HG03066 (cell line): Measurements from ENCODE around the gene SKOR1.

Experiments
- ATAC-seq: cut with Tn5 transposase; IDR thresholded peaks from one replicate; pipeline ENCODE4 v1.9.1; 2021; ENCODE audit warnings: low read depth; ENCODE audit not compliant: unreplicated experiment

Gene SKOR1

DNA sequence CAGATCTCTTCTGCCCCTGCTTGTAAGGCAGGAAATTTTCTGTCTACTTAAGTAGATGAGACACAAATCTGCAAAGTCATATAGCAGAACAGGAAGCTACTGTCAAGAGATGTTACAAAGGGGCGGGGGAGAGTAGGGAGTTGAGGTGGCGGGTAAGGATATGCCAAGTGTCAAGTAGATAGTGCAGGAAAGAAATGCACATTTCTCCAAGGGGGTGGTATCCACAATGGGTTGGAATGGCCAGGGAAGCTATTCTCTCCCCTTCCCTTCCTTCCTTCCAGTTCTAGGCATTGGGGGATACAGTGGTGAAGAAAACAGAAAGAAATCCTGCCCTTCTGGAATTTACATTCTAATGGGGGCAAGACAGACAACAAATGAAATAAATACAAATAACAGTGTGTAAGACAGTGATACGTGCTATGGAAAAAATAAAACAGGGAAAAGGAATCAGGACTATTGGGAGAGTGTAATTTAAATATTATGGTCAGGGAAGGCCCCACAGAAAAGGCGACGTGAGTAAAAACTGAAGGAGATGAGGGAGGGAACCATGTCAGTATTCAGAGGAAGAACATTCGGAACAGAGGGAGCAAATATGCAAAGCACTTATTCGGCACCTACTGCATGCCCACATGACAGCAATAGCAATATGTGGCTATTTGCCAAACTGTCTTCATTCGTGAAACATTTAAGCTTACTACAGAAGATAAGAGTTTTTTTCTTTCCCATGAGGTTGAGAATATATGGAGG lies 57.4 kb downstream of the SKOR1 start:
- no peak for ATAC-seq

- ATAC-seq, result no peak
Measured at GRCh38 chr15:67883234-67883773, 58.0 kb downstream of the SKOR1 start.

DNA sequence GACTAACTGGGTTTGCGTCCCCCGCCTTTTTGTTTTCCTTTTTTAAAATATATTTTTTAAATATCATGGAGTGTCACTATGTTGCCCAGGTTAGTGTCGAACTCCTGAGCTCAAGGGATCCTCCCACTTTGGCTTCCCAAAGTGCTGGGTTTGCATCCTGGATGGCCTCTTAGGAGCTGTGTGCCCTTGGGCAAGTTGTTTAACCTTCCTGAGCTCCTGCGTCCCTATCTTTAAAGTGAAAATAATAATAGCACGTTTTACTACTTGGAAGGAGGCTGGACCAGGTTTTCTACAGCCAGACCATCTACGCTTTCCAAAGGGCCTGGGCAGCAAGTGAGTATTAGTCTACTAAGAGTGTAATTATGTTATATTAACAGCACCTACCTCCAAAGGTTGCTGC lies 58.7 kb downstream of the SKOR1 start:
- no peak for ATAC-seq
